Brain microvascular endothelial cell (primary cell): ENCODE results near the gene ZMYND11.

ENCODE experiments used
- DNase-seq: peaks from one replicate; pipeline ENCODE4 v3.0.0-alpha.2; 2020
- H3K27ac ChIP-seq: fragments of 250-450 bp; sonication (Bioruptor Pico); 2 replicates; pipeline ENCODE4 v1.5.1; 2020; ENCODE audit warnings: mild to moderate bottlenecking, moderate library complexity
- H3K27me3 ChIP-seq: fragments of 250-450 bp; sonication (Bioruptor Pico); replicated peaks from 2 replicates; pipeline ENCODE4 v1.5.1; 2020; ENCODE audit warnings: mild to moderate bottlenecking
- H3K36me3 ChIP-seq: fragments of 250-450 bp; sonication (Bioruptor Pico); replicated peaks from 2 replicates; pipeline ENCODE4 v1.5.1; 2020; ENCODE audit warnings: mild to moderate bottlenecking
- H3K4me3 ChIP-seq: 2 replicates; pipeline ENCODE4 v1.5.1; 2011; ENCODE audit warnings: low read depth, mild to moderate bottlenecking, control low read depth, low read length, moderate library complexity
- in situ Hi-C: cut with HindIII; loops from 2 replicates; pipeline ENCODE4 v1.10.0; 2017; ENCODE audit warnings: low sequenced_read_pairs, low pct_ligation_motif_present
- TF ChIP-seq, protein P1 (sequence below): IDR thresholded peaks from 2 replicates; pipeline ENCODE4 v1.5.1; 2011; ENCODE audit warnings: low read depth, mild to moderate bottlenecking, moderate library complexity, low read length, control low read depth, inconsistent platforms; ENCODE audit errors: missing control alignments

ZMYND11 gene

GRCh38 chr10:271722-272121, 136.5 kb downstream of the ZMYND11 start:
- no peaks in the 10 kb centered on the region for H3K36me3 ChIP-seq
- in situ Hi-C loops = no loop called here
- H3K27ac ChIP-seq = no peak overlapping the region
- TF ChIP-seq, protein P1, sequence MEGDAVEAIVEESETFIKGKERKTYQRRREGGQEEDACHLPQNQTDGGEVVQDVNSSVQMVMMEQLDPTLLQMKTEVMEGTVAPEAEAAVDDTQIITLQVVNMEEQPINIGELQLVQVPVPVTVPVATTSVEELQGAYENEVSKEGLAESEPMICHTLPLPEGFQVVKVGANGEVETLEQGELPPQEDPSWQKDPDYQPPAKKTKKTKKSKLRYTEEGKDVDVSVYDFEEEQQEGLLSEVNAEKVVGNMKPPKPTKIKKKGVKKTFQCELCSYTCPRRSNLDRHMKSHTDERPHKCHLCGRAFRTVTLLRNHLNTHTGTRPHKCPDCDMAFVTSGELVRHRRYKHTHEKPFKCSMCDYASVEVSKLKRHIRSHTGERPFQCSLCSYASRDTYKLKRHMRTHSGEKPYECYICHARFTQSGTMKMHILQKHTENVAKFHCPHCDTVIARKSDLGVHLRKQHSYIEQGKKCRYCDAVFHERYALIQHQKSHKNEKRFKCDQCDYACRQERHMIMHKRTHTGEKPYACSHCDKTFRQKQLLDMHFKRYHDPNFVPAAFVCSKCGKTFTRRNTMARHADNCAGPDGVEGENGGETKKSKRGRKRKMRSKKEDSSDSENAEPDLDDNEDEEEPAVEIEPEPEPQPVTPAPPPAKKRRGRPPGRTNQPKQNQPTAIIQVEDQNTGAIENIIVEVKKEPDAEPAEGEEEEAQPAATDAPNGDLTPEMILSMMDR = no peak
- no peak overlapping the region for H3K4me3 ChIP-seq
- H3K27me3 ChIP-seq = no peaks in the 10 kb centered on the region
- no peak for DNase-seq

- TF ChIP-seq, protein P1 = no peak
- in situ Hi-C loops = no loop called here
- Histone ChIP-seq H3K36me3 (peaks cover 3% of the 10 kb centered on the region), H3K27ac (no peak overlapping the region), H3K27me3 (no peaks in the 10 kb centered on the region), H3K4me3 (no peak overlapping the region)
- DNase-seq = no peak
Observed at GRCh38 chr10:273088-273487, 137.8 kb downstream of the ZMYND11 start.

- peaks cover 3% of the 10 kb centered on the region for H3K36me3 ChIP-seq
Observed at GRCh38 chr10:274866-275265, 139.6 kb downstream of the ZMYND11 start.

DNA sequence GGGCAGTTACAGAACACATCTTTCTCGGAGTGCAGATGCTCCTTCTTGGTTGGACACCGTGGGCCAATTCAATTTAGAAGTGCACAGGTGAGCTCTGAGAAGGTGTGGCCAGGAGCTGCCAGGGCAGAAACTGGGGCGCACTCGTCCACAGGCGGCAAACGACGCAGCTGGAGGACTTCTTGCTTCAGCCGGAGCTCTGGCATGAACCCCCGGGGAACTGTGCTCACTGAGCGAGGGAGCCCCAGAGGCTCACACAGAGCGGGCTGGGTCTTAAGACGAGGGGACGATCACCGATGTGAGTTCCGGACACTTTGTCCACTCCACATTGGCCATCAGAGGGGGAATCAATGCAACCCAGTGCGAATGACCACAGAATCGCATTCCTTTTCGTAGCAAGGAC, 140.4 kb downstream of the ZMYND11 start:
- no peaks in the 10 kb centered on the region for H3K27me3 ChIP-seq
- H3K36me3 ChIP-seq = peaks cover 3% of the 10 kb centered on the region
- H3K4me3 ChIP-seq = no peak overlapping the region
- TF ChIP-seq, protein P1 = no peak
- H3K27ac ChIP-seq = no peak overlapping the region
- no peak for DNase-seq
- in situ Hi-C loops = no loop called here

More at GRCh38 chr10:274866-275265, 139.6 kb downstream of the ZMYND11 start:
- H3K27me3 ChIP-seq = no peaks in the 10 kb centered on the region
- in situ Hi-C loops = no loop called here
- no peak overlapping the region for H3K4me3 ChIP-seq
- DNase-seq = no peak
- TF ChIP-seq, protein P1 = no peak
- no peak overlapping the region for H3K27ac ChIP-seq

- Histone ChIP-seq H3K27me3 (no peaks in the 10 kb centered on the region), H3K27ac (no peak overlapping the region), H3K36me3 (peaks cover 3% of the 10 kb centered on the region), H3K4me3 (no peak overlapping the region)
- in situ Hi-C loops = no loop called here
- DNase-seq = no peak
- TF ChIP-seq, protein P1 = no peak
Observed at GRCh38 chr10:277963-278362, 142.7 kb downstream of the ZMYND11 start.

DNA sequence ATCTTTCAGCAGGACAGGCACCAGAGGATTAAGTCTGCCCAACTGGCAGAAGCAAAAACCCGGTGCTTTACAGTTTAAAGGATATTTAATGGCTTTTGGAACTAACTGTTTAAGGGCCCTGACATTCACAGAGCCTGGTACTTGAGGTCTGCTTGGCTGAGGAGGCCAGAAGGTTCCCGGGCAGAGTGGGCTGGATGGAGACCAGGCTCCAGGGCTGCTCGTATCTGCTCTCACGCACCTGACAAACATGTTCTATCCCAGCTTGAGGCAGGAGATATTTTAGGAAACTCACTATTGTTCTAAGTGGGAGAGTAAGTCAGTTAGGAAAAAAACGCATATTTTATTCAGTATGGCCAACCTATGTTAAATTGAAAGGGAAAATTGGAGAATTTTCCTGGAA, 143.5 kb downstream of the ZMYND11 start:
- H3K27ac ChIP-seq = no peak overlapping the region
- H3K27me3 ChIP-seq = no peaks in the 10 kb centered on the region
- peaks cover 3% of the 10 kb centered on the region for H3K36me3 ChIP-seq
- TF ChIP-seq, protein P1 = no peak
- no peak for DNase-seq
- in situ Hi-C loops = no loop called here
- no peak overlapping the region for H3K4me3 ChIP-seq
